HCT116 (cell line): Measurements from ENCODE around the gene WWTR1. TPM values are rescaled to one million over a fixed set of nuclear protein-coding genes. Genes with fewer than 3 reads are reported as not detected.

Experiments
- ATAC-seq: fragments of 200-7000 bp; cut with Tn5 transposase; 2 replicates; pipeline ENCODE4 v1.9.1; 2020; ENCODE audit warnings: mild to moderate bottlenecking, moderate library complexity
- BruUV-seq: library from RNA; stranded (reverse); fragments of 400-500 nt; replicated peaks from 2 replicates; lab custom pipeline; 2021; lab: Mats Ljungman, UMichigan
- CTCF ChIA-PET: fragments of 300-600 bp; sonication (Branson Sonifier 250); formaldehyde crosslinking; loops from one replicate; lab custom pipeline; 2021; ENCODE audit warnings: antibody characterized with exemption; lab: Charles Lee
- POLR2A ChIA-PET: fragments of 300-600, 350-600 bp; sonication (Branson Sonifier 250); formaldehyde crosslinking; loops from one replicate; lab custom pipeline; 2021; ENCODE audit warnings: antibody characterized with exemption; lab: Charles Lee
- RAD21 ChIA-PET, 2 experiments: fragments of 300-600 bp; sonication (Branson Sonifier 250); formaldehyde crosslinking; loops; one replicate each; lab custom pipeline; 2023; ENCODE audit warnings: low total read pairs in 2 of 2; ENCODE audit not compliant: uncharacterized antibody in 2 of 2, unreplicated experiment in 2 of 2, low non-redundant PET in 1 of 2; lab: Charles Lee
- DNase-seq: peaks from one replicate; pipeline ENCODE4 v3.0.0-alpha.2; 2010; ENCODE audit warnings: low read depth, low spot score
- H2AFZ ChIP-seq: fragments of 200-600 bp; shearing (Covaris generic), sonication (generic); 2 replicates; pipeline ENCODE4 v1.6.1; 2017; ENCODE audit warnings: low read depth, mixed run types, mixed read lengths, antibody characterized with exemption, low read length; ENCODE audit not compliant: poor library complexity, severe bottlenecking
- H3K27ac ChIP-seq: 2 replicates; pipeline ENCODE4 v1.5.1; 2012; ENCODE audit warnings: low read depth, low read length
- H3K27me3 ChIP-seq: fragments of 200-600 bp; sonication (generic); 2 replicates; pipeline ENCODE4 v1.6.1; 2016; ENCODE audit warnings: mixed run types, low read length, mixed read lengths; ENCODE audit not compliant: insufficient read depth
- H3K36me3 ChIP-seq, 2 experiments: fragments of 200-500 bp in 1 of 2; fragments of 200-600 bp in 1 of 2; sonication (Bioruptor generic) in 1 of 2; sonication (generic) in 1 of 2; 2 replicates each; pipeline versions ENCODE4 v1.5.1 to v1.6.1; 2014 to 2016; ENCODE audit warnings: low read length in 2 of 2, inconsistent platforms in 1 of 2, mixed read lengths in 1 of 2, mixed run types in 1 of 2; ENCODE audit not compliant: insufficient read depth in 2 of 2, control insufficient read depth in 1 of 2
- H3K4me1 ChIP-seq, 2 experiments: fragments of 200-600 bp in 1 of 2; sonication (generic) in 1 of 2; 2 replicates each; pipeline versions ENCODE4 v1.5.1 to v1.6.1; 2012 to 2017; ENCODE audit warnings: low read length in 2 of 2, inconsistent platforms in 1 of 2, mild to moderate bottlenecking in 1 of 2, mixed read lengths in 1 of 2, mixed run types in 1 of 2, moderate library complexity in 1 of 2; ENCODE audit not compliant: insufficient read depth in 2 of 2, control insufficient read depth in 1 of 2
- H3K4me2 ChIP-seq: fragments of 200-600 bp; sonication (generic); 2 replicates; pipeline ENCODE4 v1.6.1; 2017; ENCODE audit warnings: mixed run types, low read length, mixed read lengths
- H3K4me3 ChIP-seq, 2 experiments: fragments of 200-600 bp in 1 of 2; sonication (generic) in 1 of 2; replicated peaks in 1 of 2; 2 replicates each; pipeline ENCODE4 v1.5.1; 2011 to 2016; ENCODE audit warnings: low read length in 2 of 2, control low read depth in 1 of 2, low read depth in 1 of 2, mild to moderate bottlenecking in 1 of 2, mixed read lengths in 1 of 2, mixed run types in 1 of 2
- H3K79me2 ChIP-seq: fragments of 200-600 bp; sonication (generic); 2 replicates; pipeline ENCODE4 v1.6.1; 2017; ENCODE audit warnings: mild to moderate bottlenecking, mixed run types, low read length, moderate library complexity, mixed read lengths; ENCODE audit not compliant: insufficient read depth
- H3K9ac ChIP-seq: fragments of 200-600 bp; sonication (generic); 2 replicates; pipeline ENCODE4 v1.6.1; 2016; ENCODE audit warnings: low read length, mixed read lengths
- H3K9me2 ChIP-seq: fragments of 200-600 bp; sonication (generic), shearing (Covaris generic); 2 replicates; pipeline ENCODE4 v1.6.1; 2017; ENCODE audit warnings: mixed run types, mild to moderate bottlenecking, moderate library complexity; ENCODE audit not compliant: insufficient read depth
- H3K9me3 ChIP-seq, 2 experiments: fragments of 200-500 bp in 1 of 2; fragments of 200-600 bp in 1 of 2; sonication (Bioruptor generic) in 1 of 2; sonication (generic) in 1 of 2; 2 replicates each; pipeline ENCODE4 v1.6.1; 2014 to 2017; ENCODE audit warnings: low read length in 2 of 2, mixed read lengths in 2 of 2, inconsistent platforms in 1 of 2, low read depth in 1 of 2, mild to moderate bottlenecking in 1 of 2, mixed run types in 1 of 2, moderate library complexity in 1 of 2; ENCODE audit not compliant: control insufficient read depth in 1 of 2, insufficient read depth in 1 of 2
- H4K20me1 ChIP-seq: fragments of 200-600 bp; sonication (generic), shearing (Covaris generic); 2 replicates; pipeline ENCODE4 v1.6.1; 2017; ENCODE audit warnings: mixed run types, mild to moderate bottlenecking, moderate library complexity; ENCODE audit not compliant: insufficient read depth
- CBX3 ChIP-seq: IDR thresholded peaks from 2 replicates; pipeline ENCODE4 v1.6.1; 2012; ENCODE audit warnings: low read depth
- CEBPB ChIP-seq: IDR thresholded peaks from 2 replicates; pipeline ENCODE4 v1.6.1; 2012; ENCODE audit warnings: low read depth
- EGR1 ChIP-seq: IDR thresholded peaks from 2 replicates; pipeline ENCODE4 v1.6.1; 2012; ENCODE audit warnings: low read depth
- RAD21 ChIP-seq: IDR thresholded peaks from 2 replicates; pipeline ENCODE4 v1.6.1; 2012; ENCODE audit warnings: low read depth, mild to moderate bottlenecking
- SP1 ChIP-seq: IDR thresholded peaks from 2 replicates; pipeline ENCODE4 v1.6.1; 2012; ENCODE audit warnings: low read depth
- SRF ChIP-seq: IDR thresholded peaks from 2 replicates; pipeline ENCODE4 v1.6.1; 2012; ENCODE audit warnings: low read depth
- YY1 ChIP-seq: IDR thresholded peaks from 2 replicates; pipeline ENCODE4 v1.6.1; 2011; ENCODE audit warnings: low read length, low read depth, moderate library complexity, mild to moderate bottlenecking; ENCODE audit not compliant: insufficient replicate concordance; ENCODE audit errors: extremely low read depth
- ZFX ChIP-seq: fragments of 450-650 bp; IDR thresholded peaks from 2 replicates; pipeline ENCODE4 v1.6.1; 2017
- ZNF274 ChIP-seq: fragments of 200-500 bp; sonication (Bioruptor generic); IDR thresholded peaks from 2 replicates; pipeline ENCODE4 v1.6.1; 2014; ENCODE audit warnings: mild to moderate bottlenecking, low read depth, low read length, inconsistent platforms
- intact Hi-C: fragments of 100-400 bp; cut with micrococcal nuclease; formaldehyde crosslinking; loops from 2 replicates; pipeline ENCODE4 v1.10.0; 2022
- total RNA-seq: library from RNA; stranded (reverse); gene quantifications from one replicate; pipeline ENCODE4 v1.2.1, GENCODE V29; 2021; ENCODE audit not compliant: unreplicated experiment
- TF ChIP-seq, protein P1 (sequence below): IDR thresholded peaks from 2 replicates; pipeline ENCODE4 v1.6.1; 2012
- TF ChIP-seq, protein P2 (sequence below): IDR thresholded peaks from 2 replicates; pipeline ENCODE4 v1.6.1; 2011; ENCODE audit warnings: mild to moderate bottlenecking, low read length, moderate library complexity; ENCODE audit not compliant: insufficient replicate concordance; ENCODE audit errors: extremely low read depth
- TF ChIP-seq, protein P3 (sequence below): IDR thresholded peaks from 2 replicates; pipeline ENCODE4 v1.6.1; 2012; ENCODE audit warnings: low read depth

Gene WWTR1
- total RNA-seq, 1 experiment from 2014 or later, result 46.9 TPM

DNA sequence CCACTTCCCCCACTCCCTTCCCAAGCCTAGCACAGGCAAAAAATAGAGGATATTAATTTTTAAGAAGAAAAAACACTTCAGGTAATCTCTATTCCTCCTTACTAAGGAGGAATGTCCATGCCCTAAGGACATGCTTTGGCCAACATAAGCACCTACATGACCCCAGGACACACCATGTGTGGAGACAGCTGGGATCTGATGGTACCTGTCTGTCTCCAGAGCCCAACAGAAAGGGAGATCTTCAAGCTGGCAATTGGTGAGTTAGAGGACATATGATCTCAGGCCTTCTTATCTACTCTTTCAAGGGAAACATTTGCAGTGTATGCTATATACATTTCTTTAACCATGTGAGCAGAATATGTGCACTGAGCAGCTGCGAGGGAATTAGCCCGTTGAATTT, 176.3 kb downstream of the WWTR1 start:
- no peaks in the 10 kb centered on the region for H3K79me2 ChIP-seq
- intact Hi-C loops, result loop anchor here (2.0 to 5.0 kb wide), 2 partner anchors 209 to 524 kb away; no protein-coding TSS in a partner anchor
- peaks cover 0 to 6% of the 10 kb centered on the region in 2 experiments; a peak in 3 of 4 replicates for H3K4me1 ChIP-seq
- no peak overlapping the region for H3K4me2 ChIP-seq
- no TSS peak for BruUV-seq
- DNase-seq (no peak), ATAC-seq (no peak)
- H3K27ac ChIP-seq, result no peak overlapping the region
- no peaks in the 10 kb centered on the region for H4K20me1 ChIP-seq
- ChIA-PET POLR2A (no interaction called here), RAD21 (no interaction called here), CTCF (interaction anchor here (2.3 kb wide), 1 partner anchor 7 kb away, joined by 10 read pairs; no protein-coding TSS in a partner anchor)
- H3K9me3 ChIP-seq, result no peaks in the 10 kb centered on the region
- H2AFZ ChIP-seq, result no peak overlapping the region
- H3K4me3 ChIP-seq, result no peak overlapping the region
- no peak overlapping the region for H3K9ac ChIP-seq
- no peaks in the 10 kb centered on the region for H3K9me2 ChIP-seq
- H3K27me3 ChIP-seq, result no peaks in the 10 kb centered on the region
- no peaks in the 10 kb centered on the region for H3K36me3 ChIP-seq
- no peak for TF ChIP-seq CBX3
- TF ChIP-seq, protein P1, sequence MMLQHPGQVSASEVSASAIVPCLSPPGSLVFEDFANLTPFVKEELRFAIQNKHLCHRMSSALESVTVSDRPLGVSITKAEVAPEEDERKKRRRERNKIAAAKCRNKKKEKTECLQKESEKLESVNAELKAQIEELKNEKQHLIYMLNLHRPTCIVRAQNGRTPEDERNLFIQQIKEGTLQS, result no peak
- no peak for TF ChIP-seq SRF
- TF ChIP-seq YY1, result no peak
- TF ChIP-seq ZFX, result no peak
- no peak for TF ChIP-seq ZNF274
- no peak for TF ChIP-seq EGR1
- no peak for TF ChIP-seq RAD21
- TF ChIP-seq CEBPB, result no peak
- TF ChIP-seq, protein P2, sequence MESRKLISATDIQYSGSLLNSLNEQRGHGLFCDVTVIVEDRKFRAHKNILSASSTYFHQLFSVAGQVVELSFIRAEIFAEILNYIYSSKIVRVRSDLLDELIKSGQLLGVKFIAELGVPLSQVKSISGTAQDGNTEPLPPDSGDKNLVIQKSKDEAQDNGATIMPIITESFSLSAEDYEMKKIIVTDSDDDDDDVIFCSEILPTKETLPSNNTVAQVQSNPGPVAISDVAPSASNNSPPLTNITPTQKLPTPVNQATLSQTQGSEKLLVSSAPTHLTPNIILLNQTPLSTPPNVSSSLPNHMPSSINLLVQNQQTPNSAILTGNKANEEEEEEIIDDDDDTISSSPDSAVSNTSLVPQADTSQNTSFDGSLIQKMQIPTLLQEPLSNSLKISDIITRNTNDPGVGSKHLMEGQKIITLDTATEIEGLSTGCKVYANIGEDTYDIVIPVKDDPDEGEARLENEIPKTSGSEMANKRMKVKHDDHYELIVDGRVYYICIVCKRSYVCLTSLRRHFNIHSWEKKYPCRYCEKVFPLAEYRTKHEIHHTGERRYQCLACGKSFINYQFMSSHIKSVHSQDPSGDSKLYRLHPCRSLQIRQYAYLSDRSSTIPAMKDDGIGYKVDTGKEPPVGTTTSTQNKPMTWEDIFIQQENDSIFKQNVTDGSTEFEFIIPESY, result no peak
- TF ChIP-seq, protein P3, sequence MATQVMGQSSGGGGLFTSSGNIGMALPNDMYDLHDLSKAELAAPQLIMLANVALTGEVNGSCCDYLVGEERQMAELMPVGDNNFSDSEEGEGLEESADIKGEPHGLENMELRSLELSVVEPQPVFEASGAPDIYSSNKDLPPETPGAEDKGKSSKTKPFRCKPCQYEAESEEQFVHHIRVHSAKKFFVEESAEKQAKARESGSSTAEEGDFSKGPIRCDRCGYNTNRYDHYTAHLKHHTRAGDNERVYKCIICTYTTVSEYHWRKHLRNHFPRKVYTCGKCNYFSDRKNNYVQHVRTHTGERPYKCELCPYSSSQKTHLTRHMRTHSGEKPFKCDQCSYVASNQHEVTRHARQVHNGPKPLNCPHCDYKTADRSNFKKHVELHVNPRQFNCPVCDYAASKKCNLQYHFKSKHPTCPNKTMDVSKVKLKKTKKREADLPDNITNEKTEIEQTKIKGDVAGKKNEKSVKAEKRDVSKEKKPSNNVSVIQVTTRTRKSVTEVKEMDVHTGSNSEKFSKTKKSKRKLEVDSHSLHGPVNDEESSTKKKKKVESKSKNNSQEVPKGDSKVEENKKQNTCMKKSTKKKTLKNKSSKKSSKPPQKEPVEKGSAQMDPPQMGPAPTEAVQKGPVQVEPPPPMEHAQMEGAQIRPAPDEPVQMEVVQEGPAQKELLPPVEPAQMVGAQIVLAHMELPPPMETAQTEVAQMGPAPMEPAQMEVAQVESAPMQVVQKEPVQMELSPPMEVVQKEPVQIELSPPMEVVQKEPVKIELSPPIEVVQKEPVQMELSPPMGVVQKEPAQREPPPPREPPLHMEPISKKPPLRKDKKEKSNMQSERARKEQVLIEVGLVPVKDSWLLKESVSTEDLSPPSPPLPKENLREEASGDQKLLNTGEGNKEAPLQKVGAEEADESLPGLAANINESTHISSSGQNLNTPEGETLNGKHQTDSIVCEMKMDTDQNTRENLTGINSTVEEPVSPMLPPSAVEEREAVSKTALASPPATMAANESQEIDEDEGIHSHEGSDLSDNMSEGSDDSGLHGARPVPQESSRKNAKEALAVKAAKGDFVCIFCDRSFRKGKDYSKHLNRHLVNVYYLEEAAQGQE, result no peak
- no peak for TF ChIP-seq SP1
